Fibroblast of gingiva (primary cell): ENCODE data around the gene KRT24.
"Not testable (repeated sequence)": the region's sequence is repeated elsewhere in the genome, so short reads cannot be mapped to it uniquely, and the experiment has no call there.

Experiments used
- DNase-seq: peaks from one replicate; pipeline ENCODE4 v3.0.0-alpha.2; 2011; ENCODE audit warnings: low read depth

The KRT24 gene

DNA sequence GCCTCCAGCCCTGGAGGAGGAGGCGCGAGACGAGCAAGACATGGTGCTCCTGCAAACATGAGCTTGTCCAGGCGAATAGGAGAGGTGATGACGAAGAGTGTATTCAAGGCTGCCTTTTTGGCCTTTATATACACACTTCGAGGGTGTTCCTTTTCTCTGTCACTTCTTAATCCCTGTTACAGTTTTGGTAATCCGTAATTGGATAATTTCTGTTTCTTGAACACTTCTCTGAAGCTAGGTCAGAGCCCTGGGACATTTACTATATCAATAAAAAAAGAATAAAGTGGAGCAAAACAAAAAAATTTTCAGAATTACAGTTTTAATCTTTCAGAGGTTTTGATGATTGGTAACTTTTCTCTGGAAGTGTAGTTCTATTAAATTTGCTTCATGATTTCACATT is at the start of gene KRT24:
Gene KRT24, minus strand, starts transcription at position 101 of the 400 bp plus-strand sequence. Its CDS starts 59 bp downstream, at position 42.
- no peak for DNase-seq

- no peak for DNase-seq
Observed at GRCh38 chr17:40751065-40751464, 47.5 kb upstream of the KRT24 start.

DNA sequence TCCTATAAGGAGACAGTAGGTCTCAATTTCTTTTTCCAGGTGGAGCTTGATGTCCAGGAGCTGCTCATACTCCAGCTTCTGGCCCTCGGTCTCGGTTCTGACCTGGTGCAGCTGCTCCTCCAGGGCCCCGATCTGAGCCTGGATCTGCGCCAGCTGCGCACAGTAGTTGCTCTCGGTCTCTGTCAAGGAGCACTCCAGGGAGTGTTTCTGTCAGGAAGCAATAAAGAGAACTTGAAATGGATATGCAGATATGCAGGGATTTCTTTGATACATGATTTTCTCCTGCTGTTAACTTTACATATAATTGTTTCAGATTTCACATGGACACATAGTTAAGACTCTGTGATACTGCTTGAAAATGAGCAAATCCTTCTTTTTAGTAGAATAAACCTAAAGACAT is 46.8 kb upstream of the KRT24 start:
- no peak for DNase-seq

- DNase-seq: not testable (repeated sequence)
Observed at GRCh38 chr17:40748666-40749065, 45.1 kb upstream of the KRT24 start.

GRCh38 chr17:40738553-40738952 is 35.0 kb upstream of the KRT24 start:
- DNase-seq: no peak

DNA sequence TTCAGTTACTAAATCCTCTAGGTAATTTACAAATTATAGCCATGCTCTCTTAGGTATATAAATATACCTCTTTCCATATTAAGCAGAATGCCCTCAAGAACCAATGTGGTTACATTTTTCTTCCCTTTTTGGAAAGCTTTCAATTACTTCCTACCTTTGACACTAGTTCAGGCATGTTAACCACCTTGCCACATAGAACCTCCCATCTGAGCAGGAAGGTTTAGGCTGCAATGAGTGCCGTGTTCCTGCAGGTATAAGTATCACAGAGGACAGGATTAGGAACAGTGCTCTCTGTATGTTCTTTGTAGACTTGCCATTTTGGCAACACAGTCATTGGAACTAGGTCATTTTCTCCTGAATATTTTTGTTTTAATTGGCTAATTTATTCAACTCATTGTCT is 31.5 kb upstream of the KRT24 start:
- DNase-seq: no peak

GRCh38 chr17:40734018-40734417 is 30.5 kb upstream of the KRT24 start:
- no peak for DNase-seq

DNA sequence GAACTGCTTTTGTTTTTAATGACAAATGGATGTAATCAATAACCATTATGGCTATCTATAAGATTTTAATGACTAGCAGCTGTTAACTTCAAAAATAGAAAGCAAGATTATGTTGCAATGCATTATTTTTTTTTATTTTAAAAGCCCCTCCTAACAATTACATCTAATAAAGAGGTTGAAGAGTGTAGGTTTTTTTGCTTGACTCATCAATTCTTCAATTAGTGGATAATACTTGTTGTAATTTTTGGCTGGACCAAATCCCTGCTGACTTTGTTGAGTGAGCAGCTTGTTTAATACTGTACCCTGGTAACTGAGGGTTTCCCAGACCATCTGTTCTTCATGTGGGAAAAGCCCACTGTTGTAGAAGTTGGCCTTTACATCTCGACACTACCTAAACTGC is 27.4 kb upstream of the KRT24 start:
- no peak for DNase-seq

DNA sequence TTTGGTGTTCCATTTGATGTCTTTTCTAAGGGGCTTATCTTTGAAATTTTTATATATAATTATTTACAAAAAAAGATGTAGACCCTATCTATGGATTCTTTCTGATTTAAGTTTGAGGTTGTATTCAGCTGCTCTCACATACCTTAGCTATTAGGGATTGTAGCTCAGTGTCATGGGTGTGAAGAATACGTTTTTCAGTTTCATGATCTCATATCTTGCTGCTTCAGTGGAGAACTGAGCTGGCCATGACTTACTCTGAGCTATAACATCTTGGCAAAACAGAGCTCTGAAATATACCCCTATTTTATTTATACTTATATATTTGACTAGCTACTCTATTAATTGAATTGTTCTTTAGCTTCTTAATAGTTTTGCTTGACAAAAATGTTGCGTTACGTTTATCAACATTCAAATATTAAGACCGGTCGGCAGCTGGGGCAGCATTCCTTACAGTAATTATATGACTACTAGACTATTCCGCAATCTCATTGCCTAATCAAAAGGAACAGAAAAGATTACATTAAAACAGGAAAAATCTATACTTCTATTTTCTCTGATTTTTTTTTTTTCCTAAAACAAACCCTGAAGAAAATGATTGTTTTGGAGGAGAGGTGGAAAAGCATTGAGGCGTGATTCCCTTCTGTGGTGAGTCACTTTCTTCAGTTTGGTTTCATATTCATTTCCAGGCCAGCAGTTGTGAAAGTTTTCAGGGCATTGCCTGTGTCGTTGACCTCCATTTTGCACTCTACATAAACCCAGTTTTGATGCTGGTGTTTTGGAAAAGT is 24.1 kb upstream of the KRT24 start:
- peak; percentile 50 for DNase-seq

DNA sequence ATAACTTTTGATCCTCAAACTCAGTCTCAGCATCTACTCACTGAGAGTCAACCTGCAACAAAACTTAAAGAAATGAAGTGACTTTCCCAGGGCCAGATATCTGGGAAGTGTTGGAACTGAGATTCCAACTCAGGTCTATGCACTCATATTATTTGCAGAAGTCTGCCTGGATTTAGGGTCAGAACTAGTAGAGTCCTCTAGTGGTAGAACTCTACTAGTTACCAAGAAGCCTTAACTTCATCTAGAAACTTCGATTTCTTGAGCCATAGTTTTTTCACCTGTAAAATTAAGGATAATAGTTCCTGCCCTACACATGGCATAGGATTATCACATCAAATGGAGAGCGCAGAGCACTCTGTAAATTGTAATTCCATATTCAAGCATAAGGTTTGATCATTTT is 23.4 kb upstream of the KRT24 start:
- no peak for DNase-seq

DNA sequence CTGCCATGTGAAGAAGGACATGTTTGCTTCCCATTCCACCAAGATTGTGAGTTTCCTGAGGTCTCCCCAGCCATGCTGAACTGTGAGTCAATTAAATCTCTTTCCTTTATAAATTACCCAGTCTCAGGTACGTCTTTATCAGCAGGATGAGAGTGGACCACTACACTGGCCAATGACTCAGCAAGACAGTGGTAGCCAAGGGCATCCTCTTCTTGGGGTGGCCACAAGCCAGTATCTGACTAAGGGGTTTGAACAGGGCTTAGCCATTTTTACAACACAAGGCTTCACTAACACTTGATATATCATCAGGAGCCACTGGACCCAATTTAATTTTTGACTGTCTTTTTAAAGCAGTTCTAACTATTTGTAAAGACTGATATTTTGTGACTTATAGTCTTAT is 21.1 kb upstream of the KRT24 start:
- DNase-seq: no peak

- DNase-seq: no peak
Observed at GRCh38 chr17:40722241-40722640, 18.7 kb upstream of the KRT24 start.

GRCh38 chr17:40720899-40721298 is 17.3 kb upstream of the KRT24 start:
- no peak for DNase-seq

DNA sequence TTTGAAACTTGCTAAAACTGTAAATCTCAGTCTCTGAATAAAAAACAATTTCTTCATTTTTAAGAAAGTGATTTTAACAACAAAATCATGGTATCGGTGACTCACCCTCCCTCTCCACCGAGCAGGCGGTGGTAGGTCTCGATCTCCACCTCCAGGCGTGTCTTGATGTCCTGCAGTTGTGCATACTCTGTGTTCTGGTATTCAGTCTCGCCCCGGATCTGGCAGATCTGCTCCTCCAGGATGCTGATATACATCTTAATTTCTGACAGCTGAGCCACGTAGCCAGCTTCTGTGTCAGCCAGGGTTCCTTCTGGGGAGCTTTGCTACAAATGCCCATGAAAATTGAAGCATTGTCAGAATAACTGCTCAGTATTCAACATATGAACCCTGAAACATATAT is 15.4 kb upstream of the KRT24 start:
- no peak for DNase-seq

DNA sequence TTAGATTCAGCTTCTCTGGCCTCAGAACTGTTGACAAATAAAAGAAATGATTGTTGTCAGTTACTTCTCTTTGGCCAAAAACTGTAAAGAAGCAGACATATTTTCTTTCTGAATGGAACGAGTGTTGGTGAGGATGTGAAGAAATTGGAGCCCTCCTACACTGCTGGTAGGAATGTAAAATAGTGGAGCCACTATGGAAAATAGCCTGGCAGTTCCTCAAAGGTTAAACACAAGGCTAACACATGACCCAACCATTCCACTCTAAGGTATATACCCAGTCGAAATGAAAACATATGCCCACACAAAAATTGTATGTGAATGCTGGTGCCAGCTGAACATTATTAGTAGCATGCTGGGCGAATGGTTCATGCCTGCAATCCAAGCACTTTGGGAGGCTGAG is 14.2 kb upstream of the KRT24 start:
- DNase-seq: no peak

- no peak for DNase-seq
Observed at GRCh38 chr17:40714473-40714872, 10.9 kb upstream of the KRT24 start.

GRCh38 chr17:40707745-40708144 is 4.2 kb upstream of the KRT24 start:
- no peak for DNase-seq

GRCh38 chr17:40705584-40705983 is 2.0 kb upstream of the KRT24 start:
- DNase-seq: no peak

- no peak for DNase-seq
Observed at GRCh38 chr17:40702271-40702670, 1.3 kb downstream of the KRT24 start.

GRCh38 chr17:40699853-40700252 is 3.7 kb downstream of the KRT24 start:
- no peak for DNase-seq

- DNase-seq: no peak
Observed at GRCh38 chr17:40699371-40699770, 4.2 kb downstream of the KRT24 start.

DNA sequence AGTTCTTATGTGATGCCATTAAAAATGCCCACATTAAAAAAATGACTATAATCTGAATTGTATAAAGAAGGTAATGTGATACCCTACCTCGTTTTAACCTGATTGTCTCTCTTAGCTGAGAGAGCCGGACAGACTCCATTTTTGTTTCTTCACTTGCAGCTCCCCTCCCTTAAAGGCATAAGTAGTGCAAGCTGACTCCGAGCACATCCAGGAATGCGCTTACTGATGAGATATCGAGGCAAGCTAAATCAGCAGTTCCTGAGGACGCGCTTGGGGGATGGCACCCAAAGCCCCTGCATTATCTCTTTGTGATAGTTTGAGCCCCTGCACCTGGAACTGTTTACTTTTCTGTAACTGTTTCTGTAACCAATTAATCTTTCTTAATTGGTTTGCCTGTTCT is 6.3 kb downstream of the KRT24 start:
- DNase-seq: no peak

DNA sequence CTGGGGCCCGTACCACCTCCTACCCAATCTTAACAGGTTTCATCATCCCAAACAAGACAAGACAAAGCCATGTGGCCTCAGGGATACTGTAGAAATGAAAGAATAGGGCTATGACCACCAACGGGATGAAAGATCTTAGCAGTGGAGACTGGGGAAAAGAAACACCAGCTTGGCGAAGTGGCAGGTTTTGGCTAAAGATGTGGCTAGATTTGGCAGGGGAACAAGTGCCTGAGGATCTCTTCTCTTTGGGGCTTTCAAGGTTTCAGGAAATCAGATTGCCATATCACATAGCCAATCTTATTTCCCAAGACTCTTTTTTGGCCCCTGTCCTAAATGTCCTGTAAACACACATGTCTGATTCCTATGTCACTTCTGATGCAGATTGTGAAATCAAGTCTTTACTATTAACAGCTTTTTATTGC is 6.9 kb downstream of the KRT24 start:
- peak; percentile 5 for DNase-seq

DNA sequence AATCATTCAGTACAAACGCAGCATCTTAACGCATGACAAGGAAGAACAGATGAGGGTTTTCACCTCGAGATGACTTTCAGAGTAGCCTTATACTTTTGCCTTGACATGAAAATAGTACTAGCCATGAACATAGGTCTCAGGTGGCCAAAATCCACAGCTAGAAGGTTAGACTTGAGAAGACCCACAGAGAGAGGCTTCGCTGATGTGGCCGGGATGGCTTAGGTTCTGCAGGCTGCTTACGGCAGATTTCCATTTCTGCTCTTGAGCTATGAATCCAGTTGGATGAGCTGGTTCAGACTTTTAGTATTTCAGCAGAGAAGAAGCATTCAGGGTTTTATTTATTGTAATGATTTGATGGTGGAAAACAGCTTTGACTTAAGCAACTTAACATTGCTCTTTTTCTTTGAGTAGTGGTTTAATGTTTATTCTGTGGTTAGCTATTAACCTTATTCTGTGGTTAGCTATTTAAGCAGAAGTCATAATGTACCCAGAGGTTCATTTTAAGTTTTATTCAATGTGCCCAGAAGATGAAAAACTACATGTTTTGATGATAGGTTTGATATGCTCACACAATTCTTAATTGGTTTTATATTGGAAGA is 7.6 kb downstream of the KRT24 start:
- no peak for DNase-seq
